ENCODE data around the gene VPS13D.
A peak's percentile ranks its signal among the peaks of the same experiment; 100 is the strongest.

Gene VPS13D

DNA sequence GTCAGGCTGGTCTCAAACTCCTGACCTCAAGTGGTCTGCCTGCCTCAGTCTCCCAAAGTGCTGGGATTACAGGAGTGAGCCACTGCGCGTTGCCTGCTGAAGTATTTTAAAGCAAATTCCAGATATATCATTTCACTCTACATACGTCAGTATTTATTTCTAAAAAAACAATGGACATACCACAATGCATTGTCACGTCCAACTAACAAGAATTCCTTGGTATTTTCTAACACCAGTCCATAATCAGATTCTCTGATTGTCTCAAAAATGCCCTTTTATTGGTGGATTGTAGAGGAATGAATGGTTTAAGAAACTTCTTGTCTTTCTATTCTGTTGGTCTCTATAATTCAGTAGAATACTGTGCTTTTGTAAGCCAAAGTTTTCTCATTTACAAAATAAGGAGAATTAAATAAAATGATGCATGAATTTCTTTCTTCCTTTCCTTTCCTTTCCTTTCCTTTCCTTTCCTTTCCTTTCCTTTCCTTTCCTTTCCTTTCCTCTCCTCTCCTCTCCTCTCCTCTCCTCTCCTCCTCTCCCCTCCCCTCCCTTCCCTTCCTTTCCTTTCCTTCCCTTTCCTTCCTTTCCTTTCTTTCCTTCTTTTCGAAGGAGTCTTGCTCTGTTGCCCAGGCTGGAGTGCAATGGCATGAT lies 55.8 kb downstream of the VPS13D start:
- no peak overlapping the region for H3K4me3 ChIP-seq (ENCODE audit: low read length)
- no peak for DNase-seq (ENCODE audit: low read depth)
- TF ChIP-seq, protein P1, sequence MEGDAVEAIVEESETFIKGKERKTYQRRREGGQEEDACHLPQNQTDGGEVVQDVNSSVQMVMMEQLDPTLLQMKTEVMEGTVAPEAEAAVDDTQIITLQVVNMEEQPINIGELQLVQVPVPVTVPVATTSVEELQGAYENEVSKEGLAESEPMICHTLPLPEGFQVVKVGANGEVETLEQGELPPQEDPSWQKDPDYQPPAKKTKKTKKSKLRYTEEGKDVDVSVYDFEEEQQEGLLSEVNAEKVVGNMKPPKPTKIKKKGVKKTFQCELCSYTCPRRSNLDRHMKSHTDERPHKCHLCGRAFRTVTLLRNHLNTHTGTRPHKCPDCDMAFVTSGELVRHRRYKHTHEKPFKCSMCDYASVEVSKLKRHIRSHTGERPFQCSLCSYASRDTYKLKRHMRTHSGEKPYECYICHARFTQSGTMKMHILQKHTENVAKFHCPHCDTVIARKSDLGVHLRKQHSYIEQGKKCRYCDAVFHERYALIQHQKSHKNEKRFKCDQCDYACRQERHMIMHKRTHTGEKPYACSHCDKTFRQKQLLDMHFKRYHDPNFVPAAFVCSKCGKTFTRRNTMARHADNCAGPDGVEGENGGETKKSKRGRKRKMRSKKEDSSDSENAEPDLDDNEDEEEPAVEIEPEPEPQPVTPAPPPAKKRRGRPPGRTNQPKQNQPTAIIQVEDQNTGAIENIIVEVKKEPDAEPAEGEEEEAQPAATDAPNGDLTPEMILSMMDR (IDR thresholded peaks at IDR 0.05; ENCODE audit: insufficient read depth, low read depth, low read length, missing control alignments) = no peak

DNA sequence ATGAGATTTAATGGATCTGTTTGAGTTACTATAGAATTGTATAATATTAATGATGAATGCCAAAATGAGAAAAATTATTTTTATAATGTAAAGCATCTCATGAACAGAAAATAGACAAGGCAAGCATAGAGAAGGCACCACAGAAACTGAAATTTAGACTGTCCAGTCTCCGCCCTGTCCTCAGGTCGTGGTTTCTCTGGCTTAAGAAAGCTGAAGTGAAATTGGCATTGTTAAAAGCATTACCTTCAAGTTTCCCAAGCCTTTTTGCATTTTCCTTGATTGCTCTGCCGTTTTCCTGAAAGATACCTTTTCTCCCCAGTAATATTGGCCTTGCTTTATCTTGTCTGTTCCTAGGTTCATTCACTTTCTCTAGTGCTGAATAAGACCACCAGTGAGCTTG lies 58.0 kb downstream of the VPS13D start:
- TF ChIP-seq, protein P1 (IDR thresholded peaks at IDR 0.05; ENCODE audit: insufficient read depth, low read depth, low read length, missing control alignments) = no peak
- no peak for DNase-seq (ENCODE audit: low read depth)
- no peak overlapping the region for H3K4me3 ChIP-seq (ENCODE audit: low read length)

DNA sequence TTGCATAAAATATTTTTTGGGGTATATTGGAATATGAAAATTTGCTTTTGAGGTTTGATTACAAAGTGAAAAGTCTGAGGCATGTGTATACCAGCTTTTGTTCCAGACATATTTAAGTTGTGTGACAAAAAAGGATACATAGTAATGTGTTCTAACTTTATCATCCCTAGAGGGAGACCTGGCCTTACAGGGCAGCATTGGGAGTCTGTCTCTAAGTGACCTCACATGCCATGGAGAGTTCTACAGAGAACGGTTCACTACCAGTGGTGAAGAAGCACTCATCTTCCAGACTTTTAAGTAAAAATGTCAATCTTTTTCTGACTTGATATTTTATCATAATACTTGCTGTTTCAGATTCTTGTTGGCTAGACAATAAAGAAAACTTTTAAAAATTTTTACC lies 61.0 kb downstream of the VPS13D start:
- TF ChIP-seq, protein P1 (IDR thresholded peaks at IDR 0.05; ENCODE audit: insufficient read depth, low read depth, low read length, missing control alignments) = no peak
- no peak overlapping the region for H3K4me3 ChIP-seq (ENCODE audit: low read length)
- no peak for DNase-seq (ENCODE audit: low read depth)

DNA sequence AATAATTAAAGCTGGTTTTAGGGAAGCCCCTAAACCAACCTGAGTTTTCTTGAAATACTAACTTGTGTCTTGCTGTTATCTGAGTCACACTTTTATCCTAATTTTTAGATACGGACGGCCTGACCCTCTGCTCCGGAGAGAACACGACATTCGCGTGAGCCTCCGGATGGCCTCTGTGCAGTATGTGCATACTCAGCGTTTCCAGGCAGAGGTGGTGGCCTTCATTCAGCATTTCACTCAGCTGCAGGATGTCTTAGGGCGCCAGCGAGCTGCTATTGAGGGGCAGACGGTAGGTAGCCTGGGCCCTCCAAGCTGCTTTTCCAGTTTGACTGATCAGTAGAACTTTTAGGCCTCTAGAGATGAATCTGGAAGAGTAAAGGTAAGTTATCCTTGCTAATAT lies 63.6 kb downstream of the VPS13D start:
- TF ChIP-seq, protein P1 (IDR thresholded peaks at IDR 0.05; ENCODE audit: insufficient read depth, low read depth, low read length, missing control alignments) = no peak
- DNase-seq (ENCODE audit: low read depth) = no peak

DNA sequence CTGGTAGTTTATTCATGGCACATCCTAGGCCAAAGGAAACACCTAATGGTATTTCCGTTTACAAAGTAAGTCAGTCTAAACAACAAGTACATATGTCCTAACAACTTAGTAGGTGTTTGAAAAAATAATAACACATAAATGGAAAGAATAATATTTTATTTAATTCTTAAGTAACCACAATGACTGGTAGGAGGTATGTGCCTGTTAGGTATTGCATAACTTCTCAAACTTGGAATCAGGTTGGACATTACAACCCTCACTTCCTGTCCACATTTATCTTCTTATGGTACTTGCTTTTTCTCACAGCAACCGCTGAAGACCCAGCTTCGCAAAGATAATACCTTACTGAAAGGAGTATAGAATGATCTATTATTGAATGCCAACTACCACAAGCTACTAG lies 64.2 kb downstream of the VPS13D start:
- TF ChIP-seq, protein P1 (IDR thresholded peaks at IDR 0.05; ENCODE audit: insufficient read depth, low read depth, low read length, missing control alignments) = no peak
- peak; percentile 11 for DNase-seq (ENCODE audit: low read depth)
- no peak overlapping the region for H3K4me3 ChIP-seq (ENCODE audit: low read length)

More for the DNA sequence above, 63.6 kb downstream of the VPS13D start:
- H3K4me3 ChIP-seq (ENCODE audit: low read length) = no peak overlapping the region

DNA sequence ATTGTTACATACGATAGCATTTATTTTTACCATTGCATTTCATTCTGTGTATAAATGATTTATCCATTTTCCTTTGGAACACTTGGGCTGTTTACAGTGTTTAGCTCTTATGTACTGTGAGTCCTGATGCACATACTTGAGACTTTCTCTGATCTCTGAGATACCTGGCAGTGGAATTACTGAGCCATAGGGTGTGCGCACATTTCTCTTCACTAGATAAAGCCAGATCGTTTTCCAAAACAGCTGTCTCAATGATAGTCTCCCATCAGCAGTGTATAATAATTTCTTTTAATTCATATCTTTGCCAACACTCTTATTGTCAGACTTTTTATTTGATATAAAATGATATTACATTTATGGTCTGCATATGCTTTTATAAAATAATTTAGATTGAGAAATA lies 66.2 kb downstream of the VPS13D start:
- TF ChIP-seq, protein P1 (IDR thresholded peaks at IDR 0.05; ENCODE audit: insufficient read depth, low read depth, low read length, missing control alignments) = no peak
- no peak overlapping the region for H3K4me3 ChIP-seq (ENCODE audit: low read length)
- no peak for DNase-seq (ENCODE audit: low read depth)

DNA sequence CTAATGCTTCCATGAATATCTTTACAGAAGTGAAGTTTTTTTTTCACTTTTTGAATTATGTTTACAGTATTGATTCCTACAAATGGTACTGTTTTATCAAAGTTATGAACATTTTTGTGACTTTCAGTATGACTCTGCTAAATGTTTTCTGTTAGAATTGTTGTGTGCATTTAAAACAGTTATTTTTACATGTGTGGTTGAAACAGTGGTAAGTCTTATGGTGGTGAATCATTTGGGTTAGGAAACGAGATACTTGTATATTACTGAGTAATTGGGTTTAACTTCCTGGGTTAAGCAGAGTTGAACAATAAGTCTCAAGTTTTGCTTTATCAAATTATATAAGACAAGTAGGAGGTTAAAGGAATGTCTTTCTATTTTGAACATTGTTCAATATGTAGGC lies 66.8 kb downstream of the VPS13D start:
- TF ChIP-seq, protein P1 (IDR thresholded peaks at IDR 0.05; ENCODE audit: insufficient read depth, low read depth, low read length, missing control alignments) = no peak
- H3K4me3 ChIP-seq (ENCODE audit: low read length) = no peak overlapping the region
- DNase-seq (ENCODE audit: low read depth) = peak; percentile 56
